BE2C (cell line): ENCODE measurements around the gene BLVRA.

Source experiments
- DNase-seq: peaks from one replicate; pipeline ENCODE4 v3.0.0-alpha.2; 2020
- H3K27me3 ChIP-seq: fragments of 250-450 bp; sonication (Bioruptor Pico); 2 replicates; pipeline ENCODE4 v1.5.1; 2020; ENCODE audit warnings: mild to moderate bottlenecking
- H3K36me3 ChIP-seq: fragments of 250-450 bp; sonication (Bioruptor Pico); 2 replicates; pipeline ENCODE4 v1.5.1; 2020; ENCODE audit warnings: mild to moderate bottlenecking
- H3K4me1 ChIP-seq: fragments of 250-450 bp; sonication (Bioruptor Pico); 2 replicates; pipeline ENCODE4 v1.5.1; 2020
- H3K4me3 ChIP-seq: 2 replicates; pipeline ENCODE4 v1.5.1; 2011; ENCODE audit warnings: low read depth, low read length
- H3K9me3 ChIP-seq: fragments of 250-450 bp; sonication (Bioruptor Pico); 2 replicates; pipeline ENCODE4 v1.5.1; 2020
- TF ChIP-seq, protein P1 (sequence below): IDR thresholded peaks from 2 replicates; pipeline ENCODE4 v1.5.1; 2012; ENCODE audit warnings: mild to moderate bottlenecking, low read depth, low read length

BLVRA gene

GRCh38 chr7:43849047-43849446, 90.6 kb downstream of the BLVRA start:
- Histone ChIP-seq H3K4me3 (no peak overlapping the region), H3K4me1 (no peaks in the 10 kb centered on the region), H3K9me3 (no peaks in the 10 kb centered on the region; the same call in 1 of the 2 replicates), H3K36me3 (no peaks in the 10 kb centered on the region), H3K27me3 (no peaks in the 10 kb centered on the region)
- DNase-seq, result no peak
- TF ChIP-seq, protein P1, sequence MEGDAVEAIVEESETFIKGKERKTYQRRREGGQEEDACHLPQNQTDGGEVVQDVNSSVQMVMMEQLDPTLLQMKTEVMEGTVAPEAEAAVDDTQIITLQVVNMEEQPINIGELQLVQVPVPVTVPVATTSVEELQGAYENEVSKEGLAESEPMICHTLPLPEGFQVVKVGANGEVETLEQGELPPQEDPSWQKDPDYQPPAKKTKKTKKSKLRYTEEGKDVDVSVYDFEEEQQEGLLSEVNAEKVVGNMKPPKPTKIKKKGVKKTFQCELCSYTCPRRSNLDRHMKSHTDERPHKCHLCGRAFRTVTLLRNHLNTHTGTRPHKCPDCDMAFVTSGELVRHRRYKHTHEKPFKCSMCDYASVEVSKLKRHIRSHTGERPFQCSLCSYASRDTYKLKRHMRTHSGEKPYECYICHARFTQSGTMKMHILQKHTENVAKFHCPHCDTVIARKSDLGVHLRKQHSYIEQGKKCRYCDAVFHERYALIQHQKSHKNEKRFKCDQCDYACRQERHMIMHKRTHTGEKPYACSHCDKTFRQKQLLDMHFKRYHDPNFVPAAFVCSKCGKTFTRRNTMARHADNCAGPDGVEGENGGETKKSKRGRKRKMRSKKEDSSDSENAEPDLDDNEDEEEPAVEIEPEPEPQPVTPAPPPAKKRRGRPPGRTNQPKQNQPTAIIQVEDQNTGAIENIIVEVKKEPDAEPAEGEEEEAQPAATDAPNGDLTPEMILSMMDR, result no peak

DNA sequence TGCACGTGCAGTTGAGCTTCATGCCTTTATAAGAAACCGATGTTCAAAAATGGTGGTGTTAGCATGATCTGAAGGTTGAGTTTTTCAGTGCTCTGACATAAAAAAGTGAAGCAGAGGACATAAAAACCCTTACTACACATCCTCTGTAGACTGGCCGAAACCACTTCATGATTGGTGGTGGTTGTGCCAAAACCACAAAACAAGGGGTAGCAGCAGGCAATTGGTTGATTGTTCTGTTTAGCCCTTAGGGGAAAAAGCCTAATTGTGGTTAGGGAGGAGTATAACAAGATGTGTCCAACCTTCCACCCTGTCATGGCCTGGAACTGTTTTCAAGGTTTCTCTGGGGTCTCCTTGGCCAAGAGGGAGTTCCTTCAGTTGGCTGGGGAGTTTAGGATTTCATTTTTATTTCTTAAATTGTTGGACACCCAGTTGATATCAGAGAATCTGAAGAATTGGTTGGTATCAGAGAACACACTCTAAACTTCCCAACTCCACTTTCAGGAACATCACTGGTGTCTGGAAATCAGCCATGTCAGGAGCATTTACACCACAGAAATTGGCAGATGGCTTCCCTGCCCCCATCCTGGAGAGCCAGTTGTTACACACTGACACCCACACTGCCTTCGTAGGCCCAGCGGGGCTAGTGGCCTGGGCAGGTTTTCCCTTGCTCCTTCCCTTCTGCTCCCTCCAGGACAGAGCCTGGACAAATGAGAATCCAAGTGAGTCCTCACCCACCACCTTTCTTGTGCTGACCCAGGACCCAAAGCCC, 92.1 kb downstream of the BLVRA start:
- H3K4me1 ChIP-seq, result no peaks in the 10 kb centered on the region
- no peaks in the 10 kb centered on the region; the same call in 1 of the 2 replicates for H3K9me3 ChIP-seq
- TF ChIP-seq, protein P1, result no peak
- H3K4me3 ChIP-seq, result no peak overlapping the region
- no peaks in the 10 kb centered on the region for H3K36me3 ChIP-seq
- no peaks in the 10 kb centered on the region for H3K27me3 ChIP-seq
- DNase-seq, result no peak

- H3K9me3 ChIP-seq, result peaks cover 1% of the 10 kb centered on the region
- no peaks in the 10 kb centered on the region for H3K4me1 ChIP-seq
- no peak for DNase-seq
- no peaks in the 10 kb centered on the region for H3K27me3 ChIP-seq
- H3K4me3 ChIP-seq, result no peak overlapping the region
- TF ChIP-seq, protein P1, result no peak
- no peaks in the 10 kb centered on the region for H3K36me3 ChIP-seq
Observed at GRCh38 chr7:43851805-43852204, 93.3 kb downstream of the BLVRA start.

- peaks cover 4% of the 10 kb centered on the region for H3K9me3 ChIP-seq
- TF ChIP-seq, protein P1, result no peak
- H3K27me3 ChIP-seq, result no peaks in the 10 kb centered on the region
- no peaks in the 10 kb centered on the region for H3K4me1 ChIP-seq
- DNase-seq, result no peak
- H3K4me3 ChIP-seq, result no peak overlapping the region
- no peaks in the 10 kb centered on the region for H3K36me3 ChIP-seq
Observed at GRCh38 chr7:43855176-43855575, 96.7 kb downstream of the BLVRA start.

GRCh38 chr7:43856316-43856715, 97.8 kb downstream of the BLVRA start:
- no peaks in the 10 kb centered on the region for H3K27me3 ChIP-seq
- peaks cover 4% of the 10 kb centered on the region; the same call in 1 of the 2 replicates for H3K9me3 ChIP-seq
- no peak overlapping the region for H3K4me3 ChIP-seq
- H3K36me3 ChIP-seq, result no peaks in the 10 kb centered on the region
- H3K4me1 ChIP-seq, result no peaks in the 10 kb centered on the region
- no peak for DNase-seq
- TF ChIP-seq, protein P1, result no peak
